ENCODE measurements around the gene LGR5. TPM values are rescaled to one million over a fixed set of nuclear protein-coding genes. Genes with fewer than 3 reads are reported as not detected.

Gene LGR5
- total and polyA plus RNA-seq, 10 of the 15 experiments (the other 5 are each of a cell fraction or from before 2014, with no cell fraction given): 2.1 TPM; not detected in 9

DNA sequence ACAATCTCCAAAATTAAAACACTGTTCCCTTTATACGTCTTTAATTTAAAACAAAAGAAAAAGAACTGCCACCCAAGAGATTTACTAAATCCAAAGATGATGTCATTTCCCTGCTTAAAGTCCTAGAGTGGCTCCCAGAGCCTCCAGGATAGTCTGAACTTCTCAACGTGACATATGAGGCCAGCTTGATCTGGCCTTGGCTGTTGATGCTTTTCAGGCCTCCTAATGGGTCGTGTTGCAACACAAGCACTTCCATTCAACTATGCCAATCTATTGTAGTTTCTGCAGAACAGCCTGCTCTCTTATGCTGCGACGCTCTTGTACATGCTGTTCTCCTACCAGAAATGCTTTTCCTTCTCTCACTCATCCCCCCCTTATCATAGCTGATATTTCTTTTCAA is 35.7 kb downstream of the LGR5 start:
- no peak for ATAC-seq
- H3K27me3 ChIP-seq (replicated peaks in 1 of 2; ENCODE audit: control insufficient read depth in 2 of 2, insufficient read depth in 2 of 2, low read length in 1 of 2): no peaks in the 10 kb centered on the region
- no peaks in the 10 kb centered on the region for H4K20me1 ChIP-seq (ENCODE audit: control insufficient read depth, insufficient read depth)
- ChIA-PET RAD21 (ENCODE audit: unreplicated experiment) (no interaction called here), SMC1A (ENCODE audit: uncharacterized antibody, unreplicated experiment) (no interaction called here), CTCF (no interaction called here), POLR2A (no interaction called here)
- no peak overlapping the region for H3K4me3 ChIP-seq
- no peaks in the 10 kb centered on the region for H3K36me3 ChIP-seq (ENCODE audit: control insufficient read depth in 2 of 2, insufficient read depth in 2 of 2, low read length in 1 of 2)
- no peaks in the 10 kb centered on the region for H3K9me3 ChIP-seq (replicated peaks; ENCODE audit: control insufficient read depth, insufficient read depth, low read length)
- no peak overlapping the region for H3K9ac ChIP-seq (ENCODE audit: control insufficient read depth, insufficient read depth, low read length)
- H3K4me2 ChIP-seq (ENCODE audit: control insufficient read depth, insufficient read depth): no peak overlapping the region
- BruUV-seq (replicated peaks): no TSS peak
- no peak for TF ChIP-seq TARDBP (IDR thresholded peaks at IDR 0.05; ENCODE audit: borderline replicate concordance)
- TF ChIP-seq FOXM1 (IDR thresholded peaks at IDR 0.05; ENCODE audit: low read depth, low read length): no peak
- no peak for TF ChIP-seq ZNF622 (IDR thresholded peaks at IDR 0.05)
- no peak for TF ChIP-seq PKNOX1 (IDR thresholded peaks at IDR 0.05)
- no peak for TF ChIP-seq MEF2A (IDR thresholded peaks at IDR 0.05; ENCODE audit: insufficient read depth, low read depth, low read length)
- no peak for TF ChIP-seq HSF1 (IDR thresholded peaks at IDR 0.05; ENCODE audit: low read depth, low read length)
- no peak for TF ChIP-seq ZBED1 (IDR thresholded peaks at IDR 0.05; ENCODE audit: borderline replicate concordance)
- no peak for TF ChIP-seq DPF2 (IDR thresholded peaks at IDR 0.05)
- TF ChIP-seq RAD51 (IDR thresholded peaks at IDR 0.05): no peak
- no peak for TF ChIP-seq USF2 (IDR thresholded peaks at IDR 0.05; ENCODE audit: borderline replicate concordance, low read depth, low read length)
- no peak for TF ChIP-seq CBX3 (IDR thresholded peaks at IDR 0.05; ENCODE audit: borderline replicate concordance, low read depth)
- TF ChIP-seq TAF1 (IDR thresholded peaks at IDR 0.05; ENCODE audit: borderline replicate concordance, low read depth, low read length): no peak
- no peak for TF ChIP-seq JUND (IDR thresholded peaks at IDR 0.05; ENCODE audit: low read depth, low read length)
- no peak for TF ChIP-seq ETV6 (conservative IDR thresholded peaks at IDR 0.05 in 1 of 2, IDR thresholded peaks at IDR 0.05 in 1 of 2; ENCODE audit: borderline replicate concordance in 1 of 2, low read depth in 1 of 2)
- intact Hi-C loops (cut with micrococcal nuclease; ENCODE audit: unreplicated experiment): no loop called here
- in situ Hi-C loops (cut with MboI): no loop called here
- H3K27ac ChIP-seq (ENCODE audit: control insufficient read depth, insufficient read depth): no peak overlapping the region
- no peak overlapping the region for H2AFZ ChIP-seq (ENCODE audit: control insufficient read depth, low read depth, low read length)
- WGBS (ENCODE audit: insufficient coverage, insufficient replicate concordance, low lambda C conversion rate, missing lambda C conversion rate): 11% methylated on average over 5 of the region's 5 CpGs
- no peaks in the 10 kb centered on the region for H3K79me2 ChIP-seq (ENCODE audit: control insufficient read depth, insufficient read depth, low read length)
- no peak for DNase-seq (ENCODE audit: low read depth, low spot score)
- FAIRE-seq: no peak
- no peaks in the 10 kb centered on the region for H3K4me1 ChIP-seq (ENCODE audit: control insufficient read depth, insufficient read depth, low read length)

Measured in GM12878 (cell line).